ENCODE data around the gene RNU2-1. TPM values are rescaled to one million over a fixed set of nuclear protein-coding genes. Genes with fewer than 3 reads are reported as not detected.

RNU2-1 gene
- total RNA-seq, 1 experiment from 2014 or later = not detected

GRCh38 chr17:43226393-43226792, 7.4 kb downstream of the RNU2-1 start:
- Histone ChIP-seq H2AFZ (ENCODE audit: low read length) (no peak overlapping the region), H3K9me3 (ENCODE audit: low read length) (no peaks in the 10 kb centered on the region), H4K20me1 (ENCODE audit: low read length) (no peaks in the 10 kb centered on the region), H3K36me3 (ENCODE audit: low read depth, low read length) (no peaks in the 10 kb centered on the region), H3K79me2 (ENCODE audit: low read length) (no peaks in the 10 kb centered on the region), H3K4me2 (ENCODE audit: low read length) (no peak overlapping the region), H3K9me2 (replicated peaks; ENCODE audit: low read length) (no peaks in the 10 kb centered on the region), H3F3A (ENCODE audit: low read length, unreplicated experiment) (no peaks in the 10 kb centered on the region), H3K27ac (ENCODE audit: low read length) (no peak overlapping the region), H3K4me1 (ENCODE audit: insufficient read depth, low read length) (no peaks in the 10 kb centered on the region), H3K9ac (ENCODE audit: low read length) (no peak overlapping the region), H3K4me3 (ENCODE audit: low read length) (no peak overlapping the region), H3K27me3 (ENCODE audit: low read length) (no peaks in the 10 kb centered on the region)
- ATAC-seq (no peak), DNase-seq (no peak)
- CTCF ChIA-PET = no interaction called here
- TF ChIP-seq EZH2 (IDR thresholded peaks at IDR 0.05; ENCODE audit: low read length, unreplicated experiment) = no peak
- TF ChIP-seq EZH2phosphoT487 (IDR thresholded peaks at IDR 0.05; ENCODE audit: borderline replicate concordance, low read length) = no peak
- TF ChIP-seq CTCF (conservative IDR thresholded peaks at IDR 0.05; ENCODE audit: low read depth, low read length) = no peak
- POLR2A ChIA-PET (ENCODE audit: unreplicated experiment) = interaction anchor here (0.7 kb wide), 1 partner anchor 592 kb away, joined by 3 read pairs; no protein-coding TSS in a partner anchor
- intact Hi-C loops (cut with micrococcal nuclease) = no loop called here
- no TSS peak for BruUV-seq (replicated peaks)

GRCh38 chr17:43224146-43224705, 9.6 kb downstream of the RNU2-1 start:
- BruUV-seq (replicated peaks) = no TSS peak

More at GRCh38 chr17:43224146-43224705, 9.6 kb downstream of the RNU2-1 start:
- no peaks in the 10 kb centered on the region for H3K27me3 ChIP-seq (ENCODE audit: low read length)
- H2AFZ ChIP-seq (ENCODE audit: low read length) = no peak overlapping the region
- H3K9me3 ChIP-seq (ENCODE audit: low read length) = no peaks in the 10 kb centered on the region
- ChIA-PET POLR2A (ENCODE audit: unreplicated experiment) (no interaction called here), CTCF (no interaction called here)
- no peaks in the 10 kb centered on the region for H3K79me2 ChIP-seq (ENCODE audit: low read length)
- H3K4me2 ChIP-seq (ENCODE audit: low read length) = no peak overlapping the region
- TF ChIP-seq EZH2phosphoT487 (IDR thresholded peaks at IDR 0.05; ENCODE audit: borderline replicate concordance, low read length) = no peak
- no peak for TF ChIP-seq CTCF (conservative IDR thresholded peaks at IDR 0.05; ENCODE audit: low read depth, low read length)
- TF ChIP-seq EZH2 (IDR thresholded peaks at IDR 0.05; ENCODE audit: low read length, unreplicated experiment) = no peak
- H3K4me1 ChIP-seq (ENCODE audit: insufficient read depth, low read length) = no peaks in the 10 kb centered on the region
- H3K9ac ChIP-seq (ENCODE audit: low read length) = no peak overlapping the region
- H3K4me3 ChIP-seq (ENCODE audit: low read length) = no peak overlapping the region
- no peaks in the 10 kb centered on the region for H4K20me1 ChIP-seq (ENCODE audit: low read length)
- H3K36me3 ChIP-seq (ENCODE audit: low read depth, low read length) = no peaks in the 10 kb centered on the region
- H3K9me2 ChIP-seq (replicated peaks; ENCODE audit: low read length) = no peaks in the 10 kb centered on the region
- no peak for ATAC-seq
- H3F3A ChIP-seq (ENCODE audit: low read length, unreplicated experiment) = no peaks in the 10 kb centered on the region
- no peak for DNase-seq
- intact Hi-C loops (cut with micrococcal nuclease) = no loop called here
- H3K27ac ChIP-seq (ENCODE audit: low read length) = no peak overlapping the region

Data from PC-3 (cell line).